ENCODE measurements around the gene CPM.

- TF ChIP-seq, protein P1, sequence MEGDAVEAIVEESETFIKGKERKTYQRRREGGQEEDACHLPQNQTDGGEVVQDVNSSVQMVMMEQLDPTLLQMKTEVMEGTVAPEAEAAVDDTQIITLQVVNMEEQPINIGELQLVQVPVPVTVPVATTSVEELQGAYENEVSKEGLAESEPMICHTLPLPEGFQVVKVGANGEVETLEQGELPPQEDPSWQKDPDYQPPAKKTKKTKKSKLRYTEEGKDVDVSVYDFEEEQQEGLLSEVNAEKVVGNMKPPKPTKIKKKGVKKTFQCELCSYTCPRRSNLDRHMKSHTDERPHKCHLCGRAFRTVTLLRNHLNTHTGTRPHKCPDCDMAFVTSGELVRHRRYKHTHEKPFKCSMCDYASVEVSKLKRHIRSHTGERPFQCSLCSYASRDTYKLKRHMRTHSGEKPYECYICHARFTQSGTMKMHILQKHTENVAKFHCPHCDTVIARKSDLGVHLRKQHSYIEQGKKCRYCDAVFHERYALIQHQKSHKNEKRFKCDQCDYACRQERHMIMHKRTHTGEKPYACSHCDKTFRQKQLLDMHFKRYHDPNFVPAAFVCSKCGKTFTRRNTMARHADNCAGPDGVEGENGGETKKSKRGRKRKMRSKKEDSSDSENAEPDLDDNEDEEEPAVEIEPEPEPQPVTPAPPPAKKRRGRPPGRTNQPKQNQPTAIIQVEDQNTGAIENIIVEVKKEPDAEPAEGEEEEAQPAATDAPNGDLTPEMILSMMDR (conservative IDR thresholded peaks at IDR 0.05; ENCODE audit: low read depth, low read length) = no peak
- TF ChIP-seq SMC3 (IDR thresholded peaks at IDR 0.05; ENCODE audit: low read depth, low read length) = no peak
- no peak for TF ChIP-seq RFX5 (IDR thresholded peaks at IDR 0.05; ENCODE audit: low read depth, low read length)
- TF ChIP-seq POLR2A (IDR thresholded peaks at IDR 0.05; ENCODE audit: low read depth, low read length) = no peak
- 0 out of 2 replicates have a peak, but pooled peaks have one; percentile 34 for TF ChIP-seq CEBPB (IDR thresholded peaks at IDR 0.05; ENCODE audit: low read depth, low read length)
- TF ChIP-seq, protein P2, sequence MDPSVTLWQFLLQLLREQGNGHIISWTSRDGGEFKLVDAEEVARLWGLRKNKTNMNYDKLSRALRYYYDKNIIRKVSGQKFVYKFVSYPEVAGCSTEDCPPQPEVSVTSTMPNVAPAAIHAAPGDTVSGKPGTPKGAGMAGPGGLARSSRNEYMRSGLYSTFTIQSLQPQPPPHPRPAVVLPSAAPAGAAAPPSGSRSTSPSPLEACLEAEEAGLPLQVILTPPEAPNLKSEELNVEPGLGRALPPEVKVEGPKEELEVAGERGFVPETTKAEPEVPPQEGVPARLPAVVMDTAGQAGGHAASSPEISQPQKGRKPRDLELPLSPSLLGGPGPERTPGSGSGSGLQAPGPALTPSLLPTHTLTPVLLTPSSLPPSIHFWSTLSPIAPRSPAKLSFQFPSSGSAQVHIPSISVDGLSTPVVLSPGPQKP (IDR thresholded peaks at IDR 0.05; ENCODE audit: borderline replicate concordance, low read depth, low read length) = no peak
- TF ChIP-seq RAD21 (IDR thresholded peaks at IDR 0.05; ENCODE audit: low read length) = no peak
Measured at GRCh38 chr12:68962877-68963855, 30.2 kb upstream of the CPM start.
